Lower leg skin (tissue), 3 donors: ENCODE results near the gene NUP62.

Experiments
- POLR2A ChIP-seq, 2 donors: fragments of 450-650 bp; IDR thresholded peaks; one replicate each; pipeline ENCODE4 v1.6.1; 2016 to 2017; ENCODE audit warnings: antibody characterized with exemption in 2 of 2, mild to moderate bottlenecking in 1 of 2, moderate library complexity in 1 of 2
- TF ChIP-seq, protein P1 (sequence below), 3 donors: fragments of 450-650 bp; IDR thresholded peaks; one replicate each; pipeline ENCODE4 v1.5.1; 2016; ENCODE audit warnings: antibody characterized with exemption in 3 of 3, mild to moderate bottlenecking in 3 of 3, moderate library complexity in 2 of 3

DNA sequence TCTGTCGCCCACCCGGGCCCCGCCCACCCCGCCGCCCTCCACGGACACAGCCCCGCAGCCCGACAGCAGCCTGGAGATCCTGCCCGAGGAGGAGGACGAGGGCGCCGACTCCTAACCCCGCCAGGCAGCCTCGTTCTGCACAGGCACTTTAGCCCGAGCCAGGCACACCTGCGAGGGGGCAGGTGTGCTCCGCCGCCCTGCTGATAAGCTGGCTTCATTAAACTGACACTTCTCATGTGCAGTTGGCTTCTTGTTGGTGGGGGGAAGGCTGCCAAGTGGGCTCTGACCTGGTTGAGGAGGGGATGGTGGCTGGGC, 40.8 kb downstream of the NUP62 start:
- no peak for TF ChIP-seq POLR2A (IDR thresholded peaks at IDR 0.05)
- TF ChIP-seq, protein P1, sequence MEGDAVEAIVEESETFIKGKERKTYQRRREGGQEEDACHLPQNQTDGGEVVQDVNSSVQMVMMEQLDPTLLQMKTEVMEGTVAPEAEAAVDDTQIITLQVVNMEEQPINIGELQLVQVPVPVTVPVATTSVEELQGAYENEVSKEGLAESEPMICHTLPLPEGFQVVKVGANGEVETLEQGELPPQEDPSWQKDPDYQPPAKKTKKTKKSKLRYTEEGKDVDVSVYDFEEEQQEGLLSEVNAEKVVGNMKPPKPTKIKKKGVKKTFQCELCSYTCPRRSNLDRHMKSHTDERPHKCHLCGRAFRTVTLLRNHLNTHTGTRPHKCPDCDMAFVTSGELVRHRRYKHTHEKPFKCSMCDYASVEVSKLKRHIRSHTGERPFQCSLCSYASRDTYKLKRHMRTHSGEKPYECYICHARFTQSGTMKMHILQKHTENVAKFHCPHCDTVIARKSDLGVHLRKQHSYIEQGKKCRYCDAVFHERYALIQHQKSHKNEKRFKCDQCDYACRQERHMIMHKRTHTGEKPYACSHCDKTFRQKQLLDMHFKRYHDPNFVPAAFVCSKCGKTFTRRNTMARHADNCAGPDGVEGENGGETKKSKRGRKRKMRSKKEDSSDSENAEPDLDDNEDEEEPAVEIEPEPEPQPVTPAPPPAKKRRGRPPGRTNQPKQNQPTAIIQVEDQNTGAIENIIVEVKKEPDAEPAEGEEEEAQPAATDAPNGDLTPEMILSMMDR (IDR thresholded peaks at IDR 0.05): no peak
